OCI-LY3 (cell line): ENCODE data around the gene CFAP251.

Experiments
- EZH2phosphoT487 ChIP-seq: fragments of 200-600 bp; shearing (Covaris generic); IDR thresholded peaks from 2 replicates; pipeline ENCODE4 v1.6.1; 2018; ENCODE audit warnings: antibody characterized with exemption, mixed run types, low read depth
- TF ChIP-seq, protein P1 (sequence below): fragments of 200-600, 300-600 bp; sonication (generic); IDR thresholded peaks from 2 replicates; pipeline ENCODE4 v1.5.1; 2014; ENCODE audit warnings: antibody characterized with exemption, low read length, low read depth

DNA sequence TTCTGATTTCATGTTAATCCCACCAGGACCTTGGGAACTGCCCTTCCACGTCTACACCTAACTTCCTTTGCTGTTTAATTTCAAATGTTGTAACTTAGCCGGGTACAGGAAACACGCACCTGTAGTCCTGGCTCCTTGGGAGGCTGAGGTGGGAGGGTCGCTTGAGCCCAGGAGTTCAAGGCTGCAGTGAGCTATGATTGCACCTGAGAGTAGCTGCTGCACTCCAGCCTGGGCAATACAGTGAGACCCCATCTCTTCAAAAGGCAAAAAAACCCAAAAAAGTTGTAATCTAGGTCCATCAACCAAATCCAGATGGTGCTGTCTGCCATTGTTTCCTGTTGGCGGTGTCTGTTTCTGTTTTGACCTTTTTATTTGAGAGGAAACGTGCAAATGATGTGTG lies 117.8 kb downstream of the CFAP251 start:
- TF ChIP-seq, protein P1, sequence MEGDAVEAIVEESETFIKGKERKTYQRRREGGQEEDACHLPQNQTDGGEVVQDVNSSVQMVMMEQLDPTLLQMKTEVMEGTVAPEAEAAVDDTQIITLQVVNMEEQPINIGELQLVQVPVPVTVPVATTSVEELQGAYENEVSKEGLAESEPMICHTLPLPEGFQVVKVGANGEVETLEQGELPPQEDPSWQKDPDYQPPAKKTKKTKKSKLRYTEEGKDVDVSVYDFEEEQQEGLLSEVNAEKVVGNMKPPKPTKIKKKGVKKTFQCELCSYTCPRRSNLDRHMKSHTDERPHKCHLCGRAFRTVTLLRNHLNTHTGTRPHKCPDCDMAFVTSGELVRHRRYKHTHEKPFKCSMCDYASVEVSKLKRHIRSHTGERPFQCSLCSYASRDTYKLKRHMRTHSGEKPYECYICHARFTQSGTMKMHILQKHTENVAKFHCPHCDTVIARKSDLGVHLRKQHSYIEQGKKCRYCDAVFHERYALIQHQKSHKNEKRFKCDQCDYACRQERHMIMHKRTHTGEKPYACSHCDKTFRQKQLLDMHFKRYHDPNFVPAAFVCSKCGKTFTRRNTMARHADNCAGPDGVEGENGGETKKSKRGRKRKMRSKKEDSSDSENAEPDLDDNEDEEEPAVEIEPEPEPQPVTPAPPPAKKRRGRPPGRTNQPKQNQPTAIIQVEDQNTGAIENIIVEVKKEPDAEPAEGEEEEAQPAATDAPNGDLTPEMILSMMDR: no peak
- TF ChIP-seq EZH2phosphoT487: no peak
